SJCRH30 (cell line): ENCODE data around the gene PLCB1. TPM values are rescaled to one million over a fixed set of nuclear protein-coding genes. Genes with fewer than 3 reads are reported as not detected.

ENCODE experiments used
- DNase-seq, 2 experiments: peaks; one replicate each; pipeline ENCODE4 v3.0.0-alpha.2; 2015 to 2020
- H3K27ac ChIP-seq: fragments of 250-450 bp; sonication (Bioruptor Pico); 2 replicates; pipeline ENCODE4 v1.5.1; 2020; ENCODE audit warnings: mild to moderate bottlenecking, moderate library complexity
- H3K27me3 ChIP-seq: fragments of 250-450 bp; sonication (Bioruptor Pico); 2 replicates; pipeline ENCODE4 v1.5.1; 2020; ENCODE audit warnings: mild to moderate bottlenecking, moderate library complexity
- H3K36me3 ChIP-seq: fragments of 250-450 bp; sonication (Bioruptor Pico); 2 replicates; pipeline ENCODE4 v1.5.1; 2020; ENCODE audit warnings: mild to moderate bottlenecking, moderate library complexity
- H3K4me1 ChIP-seq: fragments of 250-450 bp; sonication (Bioruptor Pico); 2 replicates; pipeline ENCODE4 v1.5.1; 2020; ENCODE audit warnings: mild to moderate bottlenecking, moderate library complexity
- H3K4me3 ChIP-seq: fragments of 250-450 bp; sonication (Bioruptor Pico); 2 replicates; pipeline ENCODE4 v1.5.1; 2020; ENCODE audit warnings: mild to moderate bottlenecking, moderate library complexity
- H3K9me3 ChIP-seq: fragments of 250-450 bp; sonication (Bioruptor Pico); replicated peaks from 2 replicates; pipeline ENCODE4 v1.5.1; 2020; ENCODE audit warnings: mild to moderate bottlenecking, moderate library complexity
- total RNA-seq: library from RNA; depleted of rRNA; stranded (reverse); fragments of >200 nt; shearing (Covaris generic); gene quantifications from 2 replicates; pipeline ENCODE4 v1.2.3, GENCODE V29; 2014

Gene PLCB1
- total RNA-seq, 1 experiment from 2014 or later, result 13.4 TPM

- H3K27me3 ChIP-seq, result no peaks in the 10 kb centered on the region
- no peaks in the 10 kb centered on the region for H3K4me1 ChIP-seq
- no peaks in the 10 kb centered on the region for H3K9me3 ChIP-seq
- no peaks in the 10 kb centered on the region for H3K36me3 ChIP-seq
- no peak overlapping the region for H3K27ac ChIP-seq
- DNase-seq, result no peak
- no peak overlapping the region for H3K4me3 ChIP-seq
These were observed 656.8 kb downstream of the PLCB1 start for GRCh38 chr20:8788831-8789230.

- Histone ChIP-seq H3K27ac (no peak overlapping the region), H3K4me1 (no peaks in the 10 kb centered on the region)
- DNase-seq, result peak; percentile 10 to 63
These were observed 658.5 kb downstream of the PLCB1 start for GRCh38 chr20:8790442-8791074.

GRCh38 chr20:8795404-8795803 lies 663.3 kb downstream of the PLCB1 start:
- H3K9me3 ChIP-seq, result no peaks in the 10 kb centered on the region

More at GRCh38 chr20:8790442-8791074, 658.5 kb downstream of the PLCB1 start:
- Histone ChIP-seq H3K27me3 (no peaks in the 10 kb centered on the region), H3K36me3 (no peaks in the 10 kb centered on the region), H3K9me3 (no peaks in the 10 kb centered on the region), H3K4me3 (no peak overlapping the region)

GRCh38 chr20:8796088-8796660 lies 664.1 kb downstream of the PLCB1 start:
- no peaks in the 10 kb centered on the region for H3K36me3 ChIP-seq
- H3K4me1 ChIP-seq, result no peaks in the 10 kb centered on the region
- no peak overlapping the region for H3K4me3 ChIP-seq
- H3K27me3 ChIP-seq, result no peaks in the 10 kb centered on the region
- no peak for DNase-seq
- H3K9me3 ChIP-seq, result no peaks in the 10 kb centered on the region
- H3K27ac ChIP-seq, result no peak overlapping the region

More at GRCh38 chr20:8795404-8795803, 663.3 kb downstream of the PLCB1 start:
- Histone ChIP-seq H3K4me3 (no peak overlapping the region), H3K4me1 (no peaks in the 10 kb centered on the region), H3K36me3 (no peaks in the 10 kb centered on the region), H3K27ac (no peak overlapping the region), H3K27me3 (no peaks in the 10 kb centered on the region)
- DNase-seq, result no peak

- Histone ChIP-seq H3K4me1 (no peaks in the 10 kb centered on the region), H3K36me3 (no peaks in the 10 kb centered on the region), H3K9me3 (no peaks in the 10 kb centered on the region), H3K27me3 (no peaks in the 10 kb centered on the region), H3K4me3 (no peak overlapping the region), H3K27ac (no peak overlapping the region)
- no peak for DNase-seq
These were observed 666.4 kb downstream of the PLCB1 start for GRCh38 chr20:8798505-8798904.

- Histone ChIP-seq H3K27me3 (no peaks in the 10 kb centered on the region), H3K36me3 (no peaks in the 10 kb centered on the region)
These were observed 668.0 kb downstream of the PLCB1 start for GRCh38 chr20:8800089-8800488.

GRCh38 chr20:8801686-8802085 lies 669.6 kb downstream of the PLCB1 start:
- no peak overlapping the region for H3K27ac ChIP-seq
- H3K27me3 ChIP-seq, result no peaks in the 10 kb centered on the region
- peaks cover 10% of the 10 kb centered on the region; the same call in 1 of the 2 replicates for H3K4me1 ChIP-seq
- no peaks in the 10 kb centered on the region for H3K36me3 ChIP-seq
- DNase-seq, result no peak
- no peak overlapping the region for H3K4me3 ChIP-seq
- H3K9me3 ChIP-seq, result no peaks in the 10 kb centered on the region

More at GRCh38 chr20:8800089-8800488, 668.0 kb downstream of the PLCB1 start:
- DNase-seq, result no peak
- H3K27ac ChIP-seq, result no peak overlapping the region
- H3K9me3 ChIP-seq, result no peaks in the 10 kb centered on the region
- no peaks in the 10 kb centered on the region for H3K4me1 ChIP-seq
- no peak overlapping the region for H3K4me3 ChIP-seq

GRCh38 chr20:8803065-8803464 lies 671.0 kb downstream of the PLCB1 start:
- Histone ChIP-seq H3K36me3 (no peaks in the 10 kb centered on the region), H3K27ac (no peak overlapping the region), H3K9me3 (no peaks in the 10 kb centered on the region), H3K4me1 (peaks cover 10% of the 10 kb centered on the region; the same call in 1 of the 2 replicates), H3K4me3 (no peak overlapping the region), H3K27me3 (no peaks in the 10 kb centered on the region)
- DNase-seq, result peak; percentile 11 to 39

GRCh38 chr20:8803941-8804340 lies 671.9 kb downstream of the PLCB1 start:
- Histone ChIP-seq H3K9me3 (no peaks in the 10 kb centered on the region), H3K36me3 (no peaks in the 10 kb centered on the region), H3K27ac (no peak overlapping the region), H3K27me3 (no peaks in the 10 kb centered on the region), H3K4me1 (peaks cover 10% of the 10 kb centered on the region; the same call in 1 of the 2 replicates), H3K4me3 (no peak overlapping the region)
- no peak for DNase-seq

GRCh38 chr20:8805737-8806442 lies 673.8 kb downstream of the PLCB1 start:
- peak; percentile 12 to 58 for DNase-seq
- Histone ChIP-seq H3K27ac (peak overlapping the region; percentile 37), H3K4me3 (no peak overlapping the region), H3K27me3 (no peaks in the 10 kb centered on the region), H3K9me3 (no peaks in the 10 kb centered on the region), H3K4me1 (peaks cover 10% of the 10 kb centered on the region; the same call in 1 of the 2 replicates), H3K36me3 (no peaks in the 10 kb centered on the region)

- Histone ChIP-seq H3K27ac (no peak overlapping the region), H3K9me3 (no peaks in the 10 kb centered on the region), H3K36me3 (no peaks in the 10 kb centered on the region), H3K4me3 (no peak overlapping the region), H3K27me3 (no peaks in the 10 kb centered on the region), H3K4me1 (peaks cover 10% of the 10 kb centered on the region; the same call in 1 of the 2 replicates)
- DNase-seq, result no peak
These were observed 675.6 kb downstream of the PLCB1 start for GRCh38 chr20:8807480-8808201.

GRCh38 chr20:8808202-8808535 lies 676.1 kb downstream of the PLCB1 start:
- H3K9me3 ChIP-seq, result no peaks in the 10 kb centered on the region
- H3K36me3 ChIP-seq, result no peaks in the 10 kb centered on the region
- no peak for DNase-seq
- H3K4me1 ChIP-seq, result peaks cover 10% of the 10 kb centered on the region; the same call in 1 of the 2 replicates
- H3K4me3 ChIP-seq, result no peak overlapping the region
- H3K27me3 ChIP-seq, result no peaks in the 10 kb centered on the region
- no peak overlapping the region for H3K27ac ChIP-seq

GRCh38 chr20:8809107-8809953 lies 677.3 kb downstream of the PLCB1 start:
- no peak overlapping the region for H3K27ac ChIP-seq
- H3K4me1 ChIP-seq, result peaks cover 10% of the 10 kb centered on the region; the same call in 1 of the 2 replicates
- no peak for DNase-seq
- no peak overlapping the region for H3K4me3 ChIP-seq
- H3K36me3 ChIP-seq, result no peaks in the 10 kb centered on the region
- H3K27me3 ChIP-seq, result no peaks in the 10 kb centered on the region
- no peaks in the 10 kb centered on the region for H3K9me3 ChIP-seq
